ENCODE results near the gene FAHD1.
"Not testable (repeated sequence)": the region's sequence is repeated elsewhere in the genome, so short reads cannot be mapped to it uniquely, and the experiment has no call there.

The FAHD1 gene

DNA sequence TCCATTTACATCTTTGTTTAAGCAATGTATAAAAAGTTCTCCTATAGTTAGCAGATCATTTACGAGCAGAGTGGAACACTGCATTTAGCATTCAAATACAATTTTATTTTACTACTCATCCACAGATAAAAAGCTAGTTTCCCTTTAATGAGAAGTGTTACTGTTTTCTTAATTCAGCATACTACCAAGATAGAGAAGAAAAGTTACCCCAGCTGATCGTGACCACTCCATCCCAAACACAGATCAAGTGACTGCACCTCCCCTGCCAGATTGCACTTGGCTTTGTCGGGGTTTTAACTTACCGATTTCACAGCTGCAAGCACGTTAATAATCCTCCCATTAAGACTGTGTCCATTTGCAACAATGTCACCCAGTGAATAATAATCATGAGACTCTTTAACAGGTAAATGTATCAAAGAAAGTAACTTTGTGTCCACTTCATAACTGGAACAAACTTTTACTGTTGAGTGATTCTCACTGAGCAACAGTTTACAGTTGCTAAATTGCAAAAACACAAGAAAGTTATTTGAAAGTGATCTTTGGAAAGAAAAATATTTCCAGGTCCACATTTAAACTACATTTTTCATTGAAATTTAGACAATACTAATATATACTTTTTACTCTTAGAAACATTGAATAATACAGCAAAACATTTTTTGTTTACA is 30.6 kb downstream of the FAHD1 start:
- no peak for DNase-seq

- no peak for DNase-seq
Observed at GRCh38 chr16:1858189-1858865, 31.3 kb downstream of the FAHD1 start.

DNA sequence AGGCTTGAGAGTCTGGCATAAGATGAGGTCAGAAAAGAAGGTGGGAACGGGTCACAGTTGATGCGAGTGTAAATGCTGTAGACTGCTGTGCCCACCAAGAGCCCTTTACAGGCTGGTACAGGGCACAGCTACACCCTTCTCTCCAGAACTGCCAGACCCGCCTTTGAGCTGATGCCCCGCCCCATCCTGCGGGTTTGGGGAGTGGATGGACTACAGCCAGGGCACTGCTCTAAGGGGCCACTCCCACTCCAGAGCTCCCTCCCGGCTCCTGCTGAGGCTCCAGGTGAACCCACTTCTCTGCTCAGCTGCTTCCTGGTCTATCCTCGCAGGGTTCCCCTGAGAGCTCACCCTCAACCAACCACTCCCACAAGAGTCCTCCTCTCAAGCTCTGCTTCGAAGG is 32.6 kb downstream of the FAHD1 start:
- DNase-seq = no peak

- DNase-seq = no peak
Observed at GRCh38 chr16:1861730-1862129, 34.7 kb downstream of the FAHD1 start.

DNA sequence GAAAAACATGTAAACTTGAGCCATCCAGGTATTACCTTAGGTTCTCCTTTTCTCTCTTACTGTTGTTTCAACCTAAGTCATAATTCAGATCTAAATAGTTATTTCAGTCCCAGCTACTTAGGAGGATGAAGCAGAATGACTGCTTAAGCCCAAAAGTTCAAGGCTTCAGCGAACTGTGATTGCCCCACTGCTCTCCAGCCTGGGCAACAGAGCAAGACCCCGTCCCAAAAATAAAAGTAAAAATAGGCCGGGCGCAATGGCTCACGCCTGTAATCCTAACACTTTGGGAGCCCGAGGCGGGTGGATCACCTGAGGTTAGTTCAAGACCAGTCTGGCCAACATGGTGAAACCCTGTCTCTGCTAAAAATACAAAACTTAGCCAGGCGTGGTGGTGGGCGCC is 35.4 kb downstream of the FAHD1 start:
- no peak for DNase-seq

GRCh38 chr16:1863681-1864460 is 36.9 kb downstream of the FAHD1 start:
- no peak for DNase-seq

DNA sequence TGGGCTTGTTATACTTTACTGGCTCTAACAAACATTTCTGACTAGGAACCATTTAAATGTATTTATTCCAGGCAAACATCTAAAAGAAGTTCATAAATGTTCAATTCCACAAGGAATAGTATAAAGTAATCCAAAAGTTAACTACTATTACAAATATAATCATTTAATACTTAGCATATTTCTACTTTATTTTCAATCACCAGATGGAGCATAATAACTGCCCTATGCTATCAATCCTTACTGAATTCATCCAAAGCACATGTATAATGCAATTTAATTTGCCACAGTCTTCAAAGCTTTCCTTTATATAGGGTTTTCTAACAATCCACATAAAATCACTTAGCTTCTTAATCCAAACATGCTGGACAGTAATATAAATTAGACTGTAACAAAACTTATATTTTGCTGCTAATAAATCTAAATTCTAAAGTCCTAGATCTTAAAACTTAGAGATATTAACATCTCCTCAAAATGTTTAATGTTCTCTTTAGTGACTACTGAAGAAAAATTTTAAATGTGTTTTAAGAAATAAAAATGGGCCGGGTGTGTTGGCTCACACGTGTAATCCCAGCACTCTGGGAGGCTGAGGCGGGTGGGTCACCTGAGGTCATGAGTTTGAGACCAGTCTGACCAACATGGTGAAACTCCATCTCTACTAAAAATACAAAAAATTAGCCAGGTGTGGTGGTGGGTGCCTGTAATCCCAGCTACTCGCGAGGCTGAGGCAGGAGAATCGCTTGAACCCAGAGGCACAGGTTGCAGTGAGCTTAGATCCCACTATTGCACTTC is 39.1 kb downstream of the FAHD1 start:
- DNase-seq = peak; percentile 4

- DNase-seq = no peak
Observed at GRCh38 chr16:1870365-1871082, 43.5 kb downstream of the FAHD1 start.

- DNase-seq = peak; percentile 69
Observed at GRCh38 chr16:1871974-1872635, 45.1 kb downstream of the FAHD1 start, which contains the start of gene MEIOB. Gene MEIOB, minus strand, starts transcription at chr16:1872164. Its CDS starts 3,989 bp downstream, at chr16:1868175.

DNA sequence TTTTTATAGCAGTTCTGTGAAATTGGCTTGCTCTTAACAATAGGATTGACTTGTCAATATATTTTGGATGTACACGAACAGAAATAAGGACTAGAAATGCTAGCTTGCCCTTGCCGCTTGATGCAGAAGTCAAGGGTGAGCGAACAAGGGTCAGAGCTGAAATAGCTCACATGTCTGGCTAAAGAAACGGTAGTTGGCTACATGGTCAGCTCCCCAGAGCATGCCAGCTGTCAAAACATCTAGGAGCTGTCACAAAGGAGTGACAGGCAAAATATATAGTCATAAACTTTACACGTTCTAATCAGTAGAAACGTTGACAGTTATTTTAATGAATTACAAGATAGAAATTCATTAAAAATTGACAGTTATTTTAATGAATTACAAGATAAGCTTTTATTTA is 47.8 kb downstream of the FAHD1 start:
- DNase-seq = no peak

DNA sequence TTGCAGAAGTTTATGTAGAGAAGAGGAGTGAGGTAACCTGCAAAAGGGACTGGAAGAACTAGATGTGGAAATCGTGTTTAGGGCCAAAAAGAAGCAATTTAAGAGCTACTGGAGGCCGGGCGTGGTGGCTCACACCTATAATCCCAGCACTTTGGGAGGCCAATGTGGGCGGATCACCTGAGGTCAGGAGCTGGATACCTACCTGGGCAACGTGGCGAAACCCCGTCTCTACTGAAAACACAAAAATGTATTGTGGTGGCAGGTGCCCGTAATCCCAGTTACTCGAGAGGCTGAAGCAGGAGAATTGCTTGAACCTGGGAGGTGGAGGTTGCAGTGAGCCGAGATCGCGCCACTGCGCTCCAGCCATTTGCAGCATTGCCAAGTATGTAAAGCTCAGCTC is 49.1 kb downstream of the FAHD1 start:
- DNase-seq = not testable (repeated sequence)

GRCh38 chr16:1876468-1876867 is 49.5 kb downstream of the FAHD1 start:
- DNase-seq = no peak

DNA sequence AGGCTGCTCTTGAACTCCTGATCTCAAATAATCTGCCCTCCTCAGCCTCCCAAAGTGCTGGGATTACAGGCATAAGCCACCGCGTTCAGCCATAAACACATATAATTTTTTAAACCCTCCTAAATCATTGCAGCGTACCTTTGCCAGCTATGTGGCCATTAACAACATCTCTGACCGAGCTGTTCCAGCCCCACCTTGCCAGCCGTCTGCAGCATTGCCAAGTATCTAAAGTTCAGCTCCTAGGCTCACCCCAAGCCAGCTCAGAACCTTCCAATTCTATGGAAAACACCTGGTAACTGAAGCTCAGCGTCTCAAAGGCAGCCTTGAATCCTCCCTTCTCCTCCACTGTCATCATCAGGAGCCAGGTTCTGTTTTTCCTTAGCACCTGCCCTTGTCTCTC is 50.1 kb downstream of the FAHD1 start:
- no peak for DNase-seq

GRCh38 chr16:1877804-1878203 is 50.8 kb downstream of the FAHD1 start:
- peak; percentile 14 for DNase-seq

DNA sequence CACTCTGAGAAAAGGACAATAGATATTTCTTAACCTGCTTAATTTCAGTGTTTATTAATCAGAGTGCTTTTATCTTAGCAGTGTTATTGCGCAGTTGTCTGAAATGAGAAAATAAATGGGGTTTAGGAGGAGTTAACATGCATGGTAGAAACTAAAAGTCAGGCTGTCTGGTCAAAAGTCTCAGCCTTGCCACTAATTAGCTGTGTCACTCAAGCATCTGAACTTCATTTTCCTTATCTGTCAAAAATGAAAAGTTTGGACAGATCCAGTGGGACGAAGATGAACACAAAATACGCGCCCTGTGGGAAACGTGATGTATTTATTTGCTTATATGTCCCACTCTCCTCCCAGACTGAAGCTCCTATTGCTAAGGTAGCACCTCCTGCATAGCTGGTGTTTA is 51.2 kb downstream of the FAHD1 start:
- no peak for DNase-seq

Data from MV-4-11 (cell line).